GM12892 (cell line): ENCODE measurements around the gene IQCF5.

Source experiments
- POLR2A ChIP-seq: IDR thresholded peaks from 2 replicates; pipeline ENCODE4 v1.6.1; 2011; ENCODE audit warnings: low read depth, low read length, control low read depth
- POLR2AphosphoS5 ChIP-seq: IDR thresholded peaks from 2 replicates; pipeline ENCODE4 v1.6.1; 2011; ENCODE audit warnings: low read depth, low read length, control low read depth
- TAF1 ChIP-seq: IDR thresholded peaks from 2 replicates; pipeline ENCODE4 v1.6.1; 2011; ENCODE audit warnings: low read depth, mild to moderate bottlenecking, control low read depth, low read length, borderline replicate concordance

GRCh38 chr3:51873876-51874275 is 1.5 kb downstream of the IQCF5 start:
- TF ChIP-seq POLR2A (no peak), POLR2AphosphoS5 (no peak), TAF1 (no peak)
